Endothelial cell of umbilical vein (primary cell): ENCODE results near the gene SREBF1. TPM values are rescaled to one million over a fixed set of nuclear protein-coding genes. Genes with fewer than 3 reads are reported as not detected.

Experiments
- BruUV-seq: library from RNA; stranded (reverse); fragments of 400-500 nt; replicated peaks from 2 replicates; lab custom pipeline; 2021; lab: Mats Ljungman, UMichigan
- CTCF ChIA-PET: fragments of 300-600, 350-600 bp; sonication (Branson Sonifier 250); formaldehyde crosslinking; loops from one replicate; lab custom pipeline; 2021; ENCODE audit warnings: antibody characterized with exemption, inconsistent platforms; lab: Charles Lee
- POLR2A ChIA-PET: fragments of 300-600, 350-600 bp; sonication (Branson Sonifier 250); formaldehyde crosslinking; loops from one replicate; lab custom pipeline; 2021; ENCODE audit warnings: antibody characterized with exemption, inconsistent platforms; lab: Charles Lee
- DNase-seq: peaks from one replicate; pipeline ENCODE4 v3.0.0-alpha.2; 2011; ENCODE audit warnings: low read depth, low spot score
- FAIRE-seq: peaks from 2 replicates; lab custom pipeline; 2011; peaks lifted over from hg19 to GRCh38; lab: Jason Lieb, UNC
- H2AFZ ChIP-seq: 2 replicates; pipeline ENCODE4 v1.6.0; 2012; ENCODE audit warnings: low read depth, low read length, control low read depth, inconsistent platforms
- H3K27ac ChIP-seq: 2 replicates; pipeline ENCODE4 v1.5.1; 2011; ENCODE audit warnings: low read depth, mild to moderate bottlenecking, control low read depth, low read length, moderate library complexity; ENCODE audit not compliant: insufficient read depth
- H3K27me3 ChIP-seq, 2 experiments: 2 replicates each; pipeline versions ENCODE4 v1.6.0 to v1.6.1; 2011; ENCODE audit warnings: low read length in 2 of 2, mixed read lengths in 1 of 2; ENCODE audit not compliant: control insufficient read depth in 2 of 2, insufficient read depth in 2 of 2
- H3K36me3 ChIP-seq, 2 experiments: 2 replicates in 1 of 2; 3 replicates in 1 of 2; pipeline ENCODE4 v1.5.1; 2011; ENCODE audit warnings: low read length in 2 of 2, mild to moderate bottlenecking in 1 of 2, moderate library complexity in 1 of 2; ENCODE audit not compliant: control insufficient read depth in 2 of 2, insufficient read depth in 2 of 2; ENCODE audit errors: extremely low read depth in 1 of 2
- H3K4me1 ChIP-seq: 3 replicates; pipeline ENCODE4 v1.5.1; 2011; ENCODE audit warnings: mild to moderate bottlenecking, low read length; ENCODE audit not compliant: control insufficient read depth, insufficient read depth; ENCODE audit errors: extremely low read depth
- H3K4me2 ChIP-seq: 2 replicates; pipeline ENCODE4 v1.6.1; 2011; ENCODE audit warnings: low read length, control low read depth, mixed read lengths; ENCODE audit not compliant: insufficient read depth
- H3K4me3 ChIP-seq, 3 experiments: fragments of 200-600 bp in 1 of 3; sonication (generic), shearing (Covaris generic) in 1 of 3; replicated peaks in 1 of 3; 2 replicates each; pipeline ENCODE4 v1.5.1; 2011 to 2016; ENCODE audit warnings: control low read depth in 3 of 3, low read length in 3 of 3, mild to moderate bottlenecking in 2 of 3, inconsistent platforms in 1 of 3, low read depth in 1 of 3, moderate library complexity in 1 of 3; ENCODE audit not compliant: insufficient read depth in 1 of 3
- H3K79me2 ChIP-seq: 2 replicates; pipeline ENCODE4 v1.6.0; 2012; ENCODE audit warnings: low read length, inconsistent platforms; ENCODE audit not compliant: control insufficient read depth, insufficient read depth
- H3K9ac ChIP-seq: replicated peaks from 2 replicates; pipeline ENCODE3; 2011; ENCODE audit warnings: low read length, control low read depth; ENCODE audit not compliant: insufficient read depth; ENCODE audit errors: extremely low read depth
- H3K9me1 ChIP-seq: replicated peaks from 3 replicates; pipeline ENCODE4 v1.6.0; 2011; ENCODE audit warnings: mild to moderate bottlenecking, low read length; ENCODE audit not compliant: control insufficient read depth, insufficient read depth; ENCODE audit errors: extremely low read depth
- H3K9me3 ChIP-seq: replicated peaks from 2 replicates; pipeline ENCODE4 v1.5.1; 2012; ENCODE audit warnings: low read length, inconsistent platforms; ENCODE audit not compliant: control insufficient read depth, insufficient read depth
- H4K20me1 ChIP-seq: replicated peaks from 2 replicates; pipeline ENCODE3; 2011; ENCODE audit warnings: mild to moderate bottlenecking, low read length; ENCODE audit not compliant: control insufficient read depth, insufficient read depth; ENCODE audit errors: extremely low read depth
- EZH2 ChIP-seq: IDR thresholded peaks from 2 replicates; pipeline ENCODE4 v1.6.1; 2012; ENCODE audit warnings: borderline replicate concordance, low read depth, mild to moderate bottlenecking, moderate library complexity, low read length, inconsistent platforms; ENCODE audit not compliant: severe bottlenecking
- GATA2 ChIP-seq: IDR thresholded peaks from 2 replicates; pipeline ENCODE4 v1.7.0; 2011; ENCODE audit warnings: low read depth, mild to moderate bottlenecking, moderate library complexity, mixed read lengths, low read length; ENCODE audit not compliant: insufficient read length, insufficient read depth
- JUN ChIP-seq: IDR thresholded peaks from 2 replicates; pipeline ENCODE4 v1.6.1; 2011; ENCODE audit warnings: borderline replicate concordance, low read depth; ENCODE audit not compliant: insufficient read length, insufficient read depth
- POLR2A ChIP-seq: IDR thresholded peaks from 2 replicates; pipeline ENCODE4 v1.6.1; 2012; ENCODE audit warnings: low read depth, mild to moderate bottlenecking, control low read depth, low read length
- POLR2AphosphoS5 ChIP-seq: IDR thresholded peaks from 2 replicates; pipeline ENCODE4 v1.6.1; 2012; ENCODE audit warnings: low read depth, mild to moderate bottlenecking, control low read depth, low read length, moderate library complexity; ENCODE audit not compliant: insufficient read depth
- dilution Hi-C: fragments of 300-500 bp; cut with MboI; formaldehyde crosslinking; loops from one replicate; pipeline ENCODE4 v1.15.0; 2019; ENCODE audit warnings: low sequenced_read_pairs; ENCODE audit not compliant: extremely low pct_ligation_motif_present
- intact Hi-C: fragments of 100-400 bp; cut with micrococcal nuclease; formaldehyde crosslinking; loops from one replicate; pipeline ENCODE4 v1.10.0; 2022
- polyA plus RNA-seq, 4 experiments: library from polyadenylated mRNA; depleted of rRNA in 3 of 4; stranded (reverse) in 3 of 4; unstranded in 1 of 4; fragments of >200 nt; gene quantifications; 2 replicates each; pipeline versions ENCODE4 v1.2.1 to v1.2.3, GENCODE V29; 2011 to 2012; ENCODE audit warnings: missing spikeins in 1 of 4
- total RNA-seq: library from RNA; stranded (reverse); gene quantifications from 2 replicates; pipeline ENCODE4 v1.2.3, GENCODE V29; 2021
- TF ChIP-seq, protein P1 (sequence below): IDR thresholded peaks from 2 replicates; pipeline ENCODE4 v1.6.1; 2011; ENCODE audit not compliant: insufficient read depth, insufficient read length
- TF ChIP-seq, protein P2 (sequence below), 2 donors: IDR thresholded peaks; 1 replicate in 1 of 2; 2 replicates in 1 of 2; pipeline ENCODE4 v1.5.1; 2011; ENCODE audit warnings: low read length in 2 of 2, mild to moderate bottlenecking in 2 of 2, moderate library complexity in 2 of 2, control low read depth in 1 of 2, inconsistent platforms in 1 of 2, low read depth in 1 of 2; ENCODE audit not compliant: insufficient read depth in 1 of 2; ENCODE audit errors: extremely low read depth in 1 of 2

The SREBF1 gene
- total and polyA plus RNA-seq, 2 donors (not counting 3 experiments of a cell fraction or from before 2014, with no cell fraction given): 50.4 to 109 TPM

DNA sequence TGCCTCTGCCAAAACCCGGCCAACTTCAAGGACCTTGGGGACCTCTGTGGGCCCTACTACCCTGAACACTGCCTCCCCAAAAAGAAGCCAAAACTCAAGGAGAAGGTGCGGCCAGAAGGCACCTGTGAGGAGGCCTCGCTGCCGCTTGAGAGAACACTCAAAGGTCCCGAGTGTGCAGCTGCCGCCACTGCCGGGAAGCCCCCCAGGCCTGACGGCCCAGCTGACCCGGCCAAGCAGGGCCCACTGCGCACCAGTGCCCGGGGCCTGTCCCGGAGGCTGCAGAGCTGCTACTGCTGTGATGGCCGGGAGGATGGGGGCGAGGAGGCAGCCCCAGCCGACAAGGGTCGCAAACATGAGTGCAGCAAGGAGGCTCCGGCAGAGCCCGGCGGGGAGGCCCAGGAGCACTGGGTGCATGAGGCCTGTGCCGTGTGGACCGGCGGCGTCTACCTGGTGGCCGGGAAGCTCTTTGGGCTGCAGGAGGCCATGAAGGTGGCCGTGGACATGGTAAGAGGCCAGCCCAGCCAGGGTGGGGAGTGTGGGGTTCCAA is 38.7 kb downstream of the SREBF1 start:
- dilution Hi-C loops: no loop called here

More for the DNA sequence above, 38.7 kb downstream of the SREBF1 start:
- ChIA-PET POLR2A (no interaction called here), CTCF (no interaction called here)
- Histone ChIP-seq H3K4me2 (no peak overlapping the region), H3K4me3 (no peak overlapping the region), H3K79me2 (no peaks in the 10 kb centered on the region), H3K9ac (no peak overlapping the region), H3K9me1 (no peaks in the 10 kb centered on the region), H4K20me1 (no peaks in the 10 kb centered on the region), H2AFZ (no peak overlapping the region), H3K9me3 (no peaks in the 10 kb centered on the region), H3K27me3 (no peaks in the 10 kb centered on the region), H3K36me3 (peaks cover 7 to 57% of the 10 kb centered on the region in 2 experiments), H3K4me1 (no peaks in the 10 kb centered on the region), H3K27ac (no peak overlapping the region)
- TF ChIP-seq GATA2 (no peak), POLR2A (no peak), POLR2AphosphoS5 (no peak), EZH2 (no peak), JUN (no peak)
- TF ChIP-seq, protein P1, sequence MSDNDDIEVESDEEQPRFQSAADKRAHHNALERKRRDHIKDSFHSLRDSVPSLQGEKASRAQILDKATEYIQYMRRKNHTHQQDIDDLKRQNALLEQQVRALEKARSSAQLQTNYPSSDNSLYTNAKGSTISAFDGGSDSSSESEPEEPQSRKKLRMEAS: no peak
- TF ChIP-seq, protein P2, sequence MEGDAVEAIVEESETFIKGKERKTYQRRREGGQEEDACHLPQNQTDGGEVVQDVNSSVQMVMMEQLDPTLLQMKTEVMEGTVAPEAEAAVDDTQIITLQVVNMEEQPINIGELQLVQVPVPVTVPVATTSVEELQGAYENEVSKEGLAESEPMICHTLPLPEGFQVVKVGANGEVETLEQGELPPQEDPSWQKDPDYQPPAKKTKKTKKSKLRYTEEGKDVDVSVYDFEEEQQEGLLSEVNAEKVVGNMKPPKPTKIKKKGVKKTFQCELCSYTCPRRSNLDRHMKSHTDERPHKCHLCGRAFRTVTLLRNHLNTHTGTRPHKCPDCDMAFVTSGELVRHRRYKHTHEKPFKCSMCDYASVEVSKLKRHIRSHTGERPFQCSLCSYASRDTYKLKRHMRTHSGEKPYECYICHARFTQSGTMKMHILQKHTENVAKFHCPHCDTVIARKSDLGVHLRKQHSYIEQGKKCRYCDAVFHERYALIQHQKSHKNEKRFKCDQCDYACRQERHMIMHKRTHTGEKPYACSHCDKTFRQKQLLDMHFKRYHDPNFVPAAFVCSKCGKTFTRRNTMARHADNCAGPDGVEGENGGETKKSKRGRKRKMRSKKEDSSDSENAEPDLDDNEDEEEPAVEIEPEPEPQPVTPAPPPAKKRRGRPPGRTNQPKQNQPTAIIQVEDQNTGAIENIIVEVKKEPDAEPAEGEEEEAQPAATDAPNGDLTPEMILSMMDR (IDR thresholded peaks at IDR 0.05; ENCODE audit: extremely low read depth in 1 of 2, insufficient read depth in 1 of 2, low read depth in 1 of 2, low read length in 2 of 2): no peak
- no TSS peak for BruUV-seq
- intact Hi-C loops: no loop called here
- DNase-seq: no peak
- FAIRE-seq: no peak
